Measurements from ENCODE around the gene WWOX. TPM values are rescaled to one million over a fixed set of nuclear protein-coding genes. Genes with fewer than 3 reads are reported as not detected.

Gene WWOX
- total and polyA plus RNA-seq, 2 of the 8 experiments (the other 6 are each of a cell fraction or from before 2014, with no cell fraction given) = 5.4 to 16.7 TPM

DNA sequence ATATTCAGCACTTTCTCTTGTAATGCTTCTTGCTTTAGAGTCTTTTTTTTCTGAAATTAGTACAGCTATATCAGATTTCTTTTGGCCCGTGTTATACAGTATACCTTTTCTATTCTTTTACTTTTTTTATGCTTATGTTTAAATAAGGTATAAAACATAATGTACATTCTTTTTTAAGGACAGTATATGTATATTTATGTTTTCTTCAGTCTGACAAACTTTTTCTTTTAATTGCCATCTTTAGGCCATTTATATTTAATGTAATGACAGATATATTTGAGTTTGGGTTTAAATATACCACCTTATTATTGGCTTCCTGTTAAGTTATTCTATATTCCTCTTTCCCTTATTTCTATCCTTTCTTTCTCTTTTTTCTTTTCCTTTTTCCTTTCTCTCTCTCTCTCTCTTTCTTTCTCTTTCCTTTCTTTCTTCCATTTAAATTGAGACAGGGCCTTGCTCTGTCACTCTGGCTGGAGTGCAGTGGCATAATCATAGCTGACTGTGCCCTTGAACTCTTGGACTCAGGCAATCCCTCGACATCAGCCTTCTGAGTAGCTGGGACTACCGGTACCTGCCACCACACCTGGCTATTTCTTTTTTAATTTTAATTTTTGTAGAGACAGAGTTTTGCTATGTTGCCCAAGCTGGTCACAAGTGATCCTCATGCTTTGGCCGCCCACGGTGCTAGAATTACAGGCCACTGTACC lies 61.7 kb downstream of the WWOX start:
- no peak overlapping the region for H3K56ac ChIP-seq (replicated peaks; ENCODE audit: insufficient read length, low read depth, low read length)
- no peak overlapping the region for H2BK12ac ChIP-seq (ENCODE audit: low read depth, low read length)
- no peaks in the 10 kb centered on the region for H3K27me3 ChIP-seq (replicated peaks in 1 of 4; ENCODE audit: control insufficient read depth in 3 of 4, extremely low read depth in 1 of 4, insufficient read depth in 3 of 4, low read length in 3 of 4)
- no peaks in the 10 kb centered on the region for H3K36me3 ChIP-seq (ENCODE audit: control insufficient read depth in 2 of 4, insufficient read depth in 4 of 4, low read length in 3 of 4)
- no peak overlapping the region for H3K4ac ChIP-seq (replicated peaks; ENCODE audit: insufficient read length, low read depth, low read length)
- H4K91ac ChIP-seq (replicated peaks; ENCODE audit: insufficient read length, low read length) = no peak overlapping the region
- H3K4me3 ChIP-seq (ENCODE audit: extremely low read depth in 1 of 4, insufficient read depth in 2 of 4, low read depth in 3 of 4, low read length in 4 of 4) = no peak overlapping the region
- 95% methylated on average over 5 of the region's 5 CpGs; no CpG with 5 or more reads in 1 of the 2 experiments for WGBS, 2 experiments (ENCODE audit: extremely low coverage in 1 of 2, insufficient coverage in 1 of 2, insufficient read length in 1 of 2, insufficient replicate concordance in 2 of 2, low coverage in 1 of 2, low lambda C conversion rate in 2 of 2, missing lambda C conversion rate in 1 of 2)
- no peaks in the 10 kb centered on the region; the same call in 1 of the 2 replicates for H3K79me1 ChIP-seq (ENCODE audit: low read depth, low read length)
- no peak overlapping the region for H4K8ac ChIP-seq (ENCODE audit: extremely low read depth, insufficient read depth, low read length)
- no peaks in the 10 kb centered on the region for H3K9me3 ChIP-seq (ENCODE audit: insufficient read depth in 2 of 2, low read depth in 1 of 2, low read length in 1 of 2)
- no peak overlapping the region for H3K9ac ChIP-seq (replicated peaks in 1 of 4; ENCODE audit: extremely low read depth in 1 of 4, low read depth in 3 of 4, low read length in 3 of 4)
- no peaks in the 10 kb centered on the region for H3K4me1 ChIP-seq (replicated peaks in 1 of 4; ENCODE audit: control insufficient read depth in 3 of 4, insufficient read depth in 4 of 4, low read length in 3 of 4)
- H2BK120ac ChIP-seq (replicated peaks; ENCODE audit: low read depth, low read length) = no peak overlapping the region
- no peak overlapping the region for H2BK20ac ChIP-seq (ENCODE audit: low read length)
- H3K4me2 ChIP-seq (ENCODE audit: insufficient read depth in 1 of 2, low read depth in 2 of 2, low read length in 2 of 2) = no peak overlapping the region
- no peak overlapping the region for H4K5ac ChIP-seq (ENCODE audit: insufficient read length, low read depth, low read length)
- no peak overlapping the region for H2BK15ac ChIP-seq (ENCODE audit: low read length)
- FAIRE-seq (no peak), DNase-seq (ENCODE audit: low read depth in 1 of 2, low spot score in 2 of 2) (no peak)
- H3K14ac ChIP-seq (ENCODE audit: insufficient read length) = no peak overlapping the region
- H3K23me2 ChIP-seq (ENCODE audit: low read depth, low read length) = no peaks in the 10 kb centered on the region
- peaks cover 0 to 2% of the 10 kb centered on the region in 2 experiments for H4K20me1 ChIP-seq (replicated peaks in 1 of 2; ENCODE audit: control insufficient read depth in 1 of 2, insufficient read depth in 2 of 2, low read length in 2 of 2)
- no peak overlapping the region for H2AK5ac ChIP-seq (ENCODE audit: low read depth, low read length)
- ChIA-PET POLR2A (ENCODE audit: partially characterized antibody) (no interaction called here), CTCF (ENCODE audit: partially characterized antibody) (interaction anchor here (1.2 kb wide), 1 partner anchor 11 kb away, joined by 4 read pairs; no protein-coding TSS in a partner anchor)
- H2BK5ac ChIP-seq (ENCODE audit: low read depth, low read length) = no peak overlapping the region
- no peak overlapping the region for H3K23ac ChIP-seq (ENCODE audit: insufficient read length)
- H3K79me2 ChIP-seq (ENCODE audit: control insufficient read depth in 1 of 2, insufficient read depth in 2 of 2, low read length in 2 of 2) = no peaks in the 10 kb centered on the region
- no peak overlapping the region for H3K18ac ChIP-seq (ENCODE audit: extremely low read depth, low read length)
- no peak overlapping the region for H3K27ac ChIP-seq (ENCODE audit: low read depth, low read length)
- H2AFZ ChIP-seq (ENCODE audit: low read length) = no peak overlapping the region
- TF ChIP-seq HDAC2 (IDR thresholded peaks at IDR 0.05; ENCODE audit: borderline replicate concordance in 1 of 2, low read depth in 2 of 2, low read length in 2 of 2) (no peak), BCL11A (IDR thresholded peaks at IDR 0.05; ENCODE audit: low read depth in 2 of 2, low read length in 2 of 2) (no peak), SUZ12 (IDR thresholded peaks at IDR 0.05; ENCODE audit: low read length) (no peak), TAF1 (IDR thresholded peaks at IDR 0.05; ENCODE audit: low read depth, low read length) (no peak), PHF8 (conservative IDR thresholded peaks at IDR 0.05; ENCODE audit: low read depth, low read length) (no peak), YY1 (IDR thresholded peaks at IDR 0.05; ENCODE audit: low read depth, low read length) (no peak), JUND (IDR thresholded peaks at IDR 0.05; ENCODE audit: low read length) (no peak), ZNF274 (IDR thresholded peaks at IDR 0.05; ENCODE audit: borderline replicate concordance, extremely low read depth, low read length) (no peak), RXRA (IDR thresholded peaks at IDR 0.05; ENCODE audit: insufficient read depth, low read depth, low read length) (no peak), FOSL1 (IDR thresholded peaks at IDR 0.05; ENCODE audit: insufficient read depth, low read depth, low read length) (no peak), BACH1 (IDR thresholded peaks at IDR 0.05; ENCODE audit: low read length) (no peak), SP2 (IDR thresholded peaks at IDR 0.05; ENCODE audit: low read length) (no peak)
- TF ChIP-seq, protein P1, sequence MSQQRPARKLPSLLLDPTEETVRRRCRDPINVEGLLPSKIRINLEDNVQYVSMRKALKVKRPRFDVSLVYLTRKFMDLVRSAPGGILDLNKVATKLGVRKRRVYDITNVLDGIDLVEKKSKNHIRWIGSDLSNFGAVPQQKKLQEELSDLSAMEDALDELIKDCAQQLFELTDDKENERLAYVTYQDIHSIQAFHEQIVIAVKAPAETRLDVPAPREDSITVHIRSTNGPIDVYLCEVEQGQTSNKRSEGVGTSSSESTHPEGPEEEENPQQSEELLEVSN (IDR thresholded peaks at IDR 0.05) = no peak

All from H1 (cell line).